DOHH2 (cell line): ENCODE results near the gene CLASP1.

Source experiments
- CTCF ChIP-seq: fragments of 200-600 bp; sonication (generic); IDR thresholded peaks from one replicate; pipeline ENCODE4 v1.5.1; 2014; ENCODE audit warnings: antibody characterized with exemption, mild to moderate bottlenecking, low read depth, low read length; ENCODE audit not compliant: poor library complexity, severe bottlenecking
- EZH2phosphoT487 ChIP-seq: fragments of 200-600 bp; sonication (generic); IDR thresholded peaks from 2 replicates; pipeline ENCODE4 v1.6.1; 2017; ENCODE audit warnings: borderline replicate concordance, mild to moderate bottlenecking, antibody characterized with exemption, low read length, moderate library complexity, mixed read lengths

- TF ChIP-seq CTCF, result no peak
- TF ChIP-seq EZH2phosphoT487, result no peak
These were observed 142.6 kb downstream of the CLASP1 start for GRCh38 chr2:121506621-121507020.
